Testis (tissue), 2 donors: ENCODE data around the gene PPP1CB.

ENCODE experiments used
- POLR2A ChIP-seq: fragments of 450-650 bp; IDR thresholded peaks from one replicate; pipeline ENCODE4 v1.6.1; 2017; ENCODE audit warnings: antibody characterized with exemption, mild to moderate bottlenecking, moderate library complexity
- TF ChIP-seq, protein P1 (sequence below), 3 experiments: fragments of 450-650 bp in 2 of 3; fragments of 200-600 bp in 1 of 3; sonication (generic) in 1 of 3; IDR thresholded peaks; one replicate each; pipeline ENCODE4 v1.5.1; 2016 to 2019; ENCODE audit warnings: antibody characterized with exemption in 3 of 3, mild to moderate bottlenecking in 2 of 3, moderate library complexity in 1 of 3

DNA sequence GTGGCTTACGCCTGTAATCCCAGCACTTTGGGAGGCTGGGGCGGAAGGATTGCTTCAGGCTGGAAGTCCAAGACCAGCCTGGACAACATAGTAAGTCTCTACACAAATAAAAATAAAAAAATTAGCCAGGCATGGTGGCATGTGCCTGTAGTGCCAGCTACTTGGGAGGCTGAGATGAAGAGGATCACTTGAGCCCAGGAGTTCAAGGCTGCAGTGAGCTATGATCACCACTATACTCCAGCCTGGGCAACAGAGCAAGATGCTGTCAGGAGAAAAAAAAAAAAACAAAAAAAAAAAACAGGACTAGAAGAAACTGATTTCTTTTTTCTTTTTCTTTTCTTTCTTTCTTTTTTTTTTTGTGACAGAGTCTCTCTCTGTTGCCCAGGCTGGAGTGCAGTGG, 72.6 kb downstream of the PPP1CB start:
- TF ChIP-seq, protein P1, sequence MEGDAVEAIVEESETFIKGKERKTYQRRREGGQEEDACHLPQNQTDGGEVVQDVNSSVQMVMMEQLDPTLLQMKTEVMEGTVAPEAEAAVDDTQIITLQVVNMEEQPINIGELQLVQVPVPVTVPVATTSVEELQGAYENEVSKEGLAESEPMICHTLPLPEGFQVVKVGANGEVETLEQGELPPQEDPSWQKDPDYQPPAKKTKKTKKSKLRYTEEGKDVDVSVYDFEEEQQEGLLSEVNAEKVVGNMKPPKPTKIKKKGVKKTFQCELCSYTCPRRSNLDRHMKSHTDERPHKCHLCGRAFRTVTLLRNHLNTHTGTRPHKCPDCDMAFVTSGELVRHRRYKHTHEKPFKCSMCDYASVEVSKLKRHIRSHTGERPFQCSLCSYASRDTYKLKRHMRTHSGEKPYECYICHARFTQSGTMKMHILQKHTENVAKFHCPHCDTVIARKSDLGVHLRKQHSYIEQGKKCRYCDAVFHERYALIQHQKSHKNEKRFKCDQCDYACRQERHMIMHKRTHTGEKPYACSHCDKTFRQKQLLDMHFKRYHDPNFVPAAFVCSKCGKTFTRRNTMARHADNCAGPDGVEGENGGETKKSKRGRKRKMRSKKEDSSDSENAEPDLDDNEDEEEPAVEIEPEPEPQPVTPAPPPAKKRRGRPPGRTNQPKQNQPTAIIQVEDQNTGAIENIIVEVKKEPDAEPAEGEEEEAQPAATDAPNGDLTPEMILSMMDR (IDR thresholded peaks at IDR 0.05): no peak
- TF ChIP-seq POLR2A: no peak
